ENCODE measurements around the gene PCNX3. TPM values are rescaled to one million over a fixed set of nuclear protein-coding genes. Genes with fewer than 3 reads are reported as not detected.

The PCNX3 gene
- total RNA-seq, 4 donors from 2014 or later: 38.5 to 59.3 (median 43.6) TPM

- peaks cover 23% of the 10 kb centered on the region for H3K36me3 ChIP-seq
Observed at GRCh38 chr11:65585396-65586246, 30.0 kb upstream of the PCNX3 start.

GRCh38 chr11:65586247-65586630 lies 29.3 kb upstream of the PCNX3 start:
- DNase-seq (ENCODE audit: low spot score in 2 of 2): no peak
- no peak overlapping the region for H3K27ac ChIP-seq
- peaks cover 55% of the 10 kb centered on the region for H3K4me1 ChIP-seq
- no peaks in the 10 kb centered on the region for H3K27me3 ChIP-seq
- 81% methylated on average over 3 of the region's 4 CpGs for WGBS
- no peaks in the 10 kb centered on the region for H3K9me3 ChIP-seq
- TF ChIP-seq, protein P1, sequence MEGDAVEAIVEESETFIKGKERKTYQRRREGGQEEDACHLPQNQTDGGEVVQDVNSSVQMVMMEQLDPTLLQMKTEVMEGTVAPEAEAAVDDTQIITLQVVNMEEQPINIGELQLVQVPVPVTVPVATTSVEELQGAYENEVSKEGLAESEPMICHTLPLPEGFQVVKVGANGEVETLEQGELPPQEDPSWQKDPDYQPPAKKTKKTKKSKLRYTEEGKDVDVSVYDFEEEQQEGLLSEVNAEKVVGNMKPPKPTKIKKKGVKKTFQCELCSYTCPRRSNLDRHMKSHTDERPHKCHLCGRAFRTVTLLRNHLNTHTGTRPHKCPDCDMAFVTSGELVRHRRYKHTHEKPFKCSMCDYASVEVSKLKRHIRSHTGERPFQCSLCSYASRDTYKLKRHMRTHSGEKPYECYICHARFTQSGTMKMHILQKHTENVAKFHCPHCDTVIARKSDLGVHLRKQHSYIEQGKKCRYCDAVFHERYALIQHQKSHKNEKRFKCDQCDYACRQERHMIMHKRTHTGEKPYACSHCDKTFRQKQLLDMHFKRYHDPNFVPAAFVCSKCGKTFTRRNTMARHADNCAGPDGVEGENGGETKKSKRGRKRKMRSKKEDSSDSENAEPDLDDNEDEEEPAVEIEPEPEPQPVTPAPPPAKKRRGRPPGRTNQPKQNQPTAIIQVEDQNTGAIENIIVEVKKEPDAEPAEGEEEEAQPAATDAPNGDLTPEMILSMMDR (IDR thresholded peaks at IDR 0.05): no peak
- TF ChIP-seq EP300 (IDR thresholded peaks at IDR 0.05): no peak
- no peak for TF ChIP-seq POLR2A (IDR thresholded peaks at IDR 0.05)
- no peak for TF ChIP-seq POLR2AphosphoS5 (IDR thresholded peaks at IDR 0.05)
- H3K36me3 ChIP-seq: peaks cover 18% of the 10 kb centered on the region
- H3K4me3 ChIP-seq: no peak overlapping the region

More at GRCh38 chr11:65585396-65586246, 30.0 kb upstream of the PCNX3 start:
- 67% methylated on average over 37 of the region's 51 CpGs for WGBS
- TF ChIP-seq POLR2AphosphoS5 (IDR thresholded peaks at IDR 0.05): no peak
- no peak for TF ChIP-seq POLR2A (IDR thresholded peaks at IDR 0.05)
- Histone ChIP-seq H3K9me3 (no peaks in the 10 kb centered on the region), H3K27ac (no peak overlapping the region), H3K27me3 (no peaks in the 10 kb centered on the region), H3K4me1 (peaks cover 57% of the 10 kb centered on the region), H3K4me3 (peak overlapping the region; percentile 19)
- DNase-seq (ENCODE audit: low spot score in 2 of 2): no peak

GRCh38 chr11:65586676-65587075 lies 28.9 kb upstream of the PCNX3 start:
- TF ChIP-seq EP300 (IDR thresholded peaks at IDR 0.05) (no peak), POLR2A (IDR thresholded peaks at IDR 0.05) (no peak), POLR2AphosphoS5 (IDR thresholded peaks at IDR 0.05) (no peak)
- TF ChIP-seq, protein P1 (IDR thresholded peaks at IDR 0.05): no peak
- DNase-seq (ENCODE audit: low spot score in 2 of 2): no peak
- Histone ChIP-seq H3K27me3 (no peaks in the 10 kb centered on the region), H3K4me1 (peaks cover 57% of the 10 kb centered on the region), H3K9me3 (no peaks in the 10 kb centered on the region), H3K27ac (no peak overlapping the region), H3K4me3 (no peak overlapping the region), H3K36me3 (peaks cover 18% of the 10 kb centered on the region)
- WGBS: 70% methylated on average over 2 of the region's 2 CpGs

DNA sequence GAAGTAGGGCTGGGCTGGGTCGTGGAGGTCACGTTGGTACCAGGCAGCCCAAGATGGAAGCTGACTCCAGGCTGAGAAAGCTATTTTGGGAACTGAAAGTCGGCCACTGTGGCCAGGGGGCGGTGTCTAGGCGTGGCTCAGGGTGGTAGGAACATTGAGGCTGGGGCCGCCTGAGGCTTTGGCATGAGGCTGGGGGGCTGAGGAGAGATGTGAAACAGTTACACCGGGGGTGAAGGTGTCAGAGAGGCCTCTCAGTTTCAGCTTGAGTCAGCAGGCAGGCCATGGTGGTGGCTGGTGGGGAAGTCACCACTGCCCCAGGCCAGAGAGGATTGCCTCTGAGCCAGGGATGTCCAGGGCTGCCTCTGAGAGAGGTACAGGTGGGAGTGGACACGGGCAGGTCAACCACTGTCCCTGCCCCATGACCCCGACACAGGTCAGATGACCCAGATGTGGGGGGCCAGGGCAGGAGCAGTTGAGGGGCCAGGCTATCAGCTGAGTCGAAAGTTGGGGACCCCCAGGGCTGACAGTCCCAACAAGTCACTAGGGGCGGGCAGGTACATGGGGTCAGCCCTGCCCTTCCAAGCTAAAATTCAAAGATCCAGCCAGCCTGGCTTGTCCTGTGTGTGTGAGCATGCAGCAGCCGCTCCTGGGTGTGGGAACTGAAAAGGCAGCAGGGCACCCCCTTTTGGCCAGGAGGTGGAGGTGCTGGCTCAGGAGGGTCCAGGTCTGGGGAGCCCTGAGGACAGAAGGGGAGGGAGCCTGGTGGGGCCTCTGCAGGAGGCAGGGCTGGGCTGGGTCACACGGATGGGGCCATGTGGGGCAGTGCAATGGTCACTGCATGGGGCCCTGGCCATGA lies 27.1 kb upstream of the PCNX3 start:
- no peak overlapping the region for H3K4me3 ChIP-seq
- peaks cover 74% of the 10 kb centered on the region for H3K4me1 ChIP-seq
- H3K27ac ChIP-seq: peak overlapping the region; percentile 39
- 39% methylated on average over 5 of the region's 13 CpGs for WGBS
- TF ChIP-seq, protein P1 (IDR thresholded peaks at IDR 0.05): peak; percentile 37 to 59
- TF ChIP-seq POLR2A (IDR thresholded peaks at IDR 0.05): no peak
- H3K36me3 ChIP-seq: peaks cover 23% of the 10 kb centered on the region
- H3K27me3 ChIP-seq: no peaks in the 10 kb centered on the region
- no peak for DNase-seq (ENCODE audit: low spot score in 2 of 2)
- no peaks in the 10 kb centered on the region for H3K9me3 ChIP-seq

DNA sequence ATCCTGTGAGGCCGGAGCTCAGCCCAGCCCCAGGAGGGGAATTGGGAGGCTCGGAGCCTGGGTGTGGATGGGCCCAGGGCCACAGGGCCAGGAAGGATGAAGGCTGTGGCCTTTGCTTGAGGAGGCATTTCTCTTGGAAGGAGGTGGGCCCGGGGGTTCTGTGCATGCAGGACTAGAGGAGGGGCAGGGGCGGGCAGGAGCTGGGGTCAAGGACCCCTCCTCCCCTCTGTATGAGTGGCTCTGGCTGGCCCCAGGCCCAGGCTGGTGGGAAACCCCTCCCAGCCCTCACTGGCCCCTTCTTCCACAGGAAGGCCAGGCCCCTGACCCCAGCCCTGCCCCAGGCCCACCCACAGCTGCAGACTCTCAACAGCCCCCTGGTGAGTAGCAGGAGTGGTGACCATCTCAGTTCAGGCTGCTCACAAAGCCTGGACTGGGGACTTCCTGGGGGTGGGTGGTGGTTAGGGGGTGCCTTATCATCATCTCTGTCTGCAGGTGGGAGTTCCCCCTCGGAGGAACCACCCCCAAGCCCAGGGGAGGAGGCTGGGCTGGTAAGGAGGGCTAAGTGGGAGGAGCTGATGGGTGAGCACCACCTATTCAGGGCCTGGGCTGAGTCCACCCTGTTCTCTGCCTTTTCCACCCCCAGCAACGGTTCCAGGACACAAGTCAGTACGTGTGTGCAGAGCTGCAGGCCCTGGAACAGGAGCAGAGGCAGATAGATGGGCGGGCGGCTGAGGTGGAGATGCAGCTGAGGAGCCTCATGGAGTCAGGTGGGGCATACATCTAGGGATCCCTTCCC lies 25.9 kb upstream of the PCNX3 start:
- Histone ChIP-seq H3K4me3 (no peak overlapping the region), H3K9me3 (no peaks in the 10 kb centered on the region), H3K27ac (no peak overlapping the region), H3K36me3 (peaks cover 23% of the 10 kb centered on the region), H3K4me1 (peaks cover 85% of the 10 kb centered on the region), H3K27me3 (no peaks in the 10 kb centered on the region)
- DNase-seq (ENCODE audit: low spot score in 2 of 2): no peak
- WGBS: 66% methylated on average over 7 of the region's 9 CpGs
- TF ChIP-seq POLR2A (IDR thresholded peaks at IDR 0.05) (no peak), EP300 (IDR thresholded peaks at IDR 0.05) (no peak), POLR2AphosphoS5 (IDR thresholded peaks at IDR 0.05) (no peak)
- TF ChIP-seq, protein P1 (IDR thresholded peaks at IDR 0.05): no peak
